GM12878 (cell line): ENCODE data around the gene HNMT.

Experiments
- BHLHE40 ChIP-seq, 2 experiments: fragments of 450-650 bp in 1 of 2; IDR thresholded peaks; 2 replicates each; pipeline ENCODE4 v1.6.1; 2011 to 2017; ENCODE audit warnings: low read depth in 2 of 2, borderline replicate concordance in 1 of 2, improper control_type of control experiment in 1 of 2, low read length in 1 of 2, mild to moderate bottlenecking in 1 of 2
- CREM ChIP-seq: IDR thresholded peaks from 2 replicates; pipeline ENCODE4 v1.6.1; 2014; ENCODE audit warnings: antibody characterized with exemption, low read depth
- EGR1 ChIP-seq, 2 experiments: IDR thresholded peaks; 1 replicate in 1 of 2; 2 replicates in 1 of 2; pipeline ENCODE4 v1.6.1; 2011 to 2012; ENCODE audit warnings: low read depth in 2 of 2, low read length in 2 of 2, borderline replicate concordance in 1 of 2, mild to moderate bottlenecking in 1 of 2, moderate library complexity in 1 of 2
- RAD21 ChIP-seq: IDR thresholded peaks from 2 replicates; pipeline ENCODE4 v1.6.1; 2011; ENCODE audit warnings: mild to moderate bottlenecking, low read depth, low read length, moderate library complexity; ENCODE audit not compliant: insufficient read depth
- YY1 ChIP-seq: IDR thresholded peaks from 2 replicates; pipeline ENCODE4 v1.6.1; 2011; ENCODE audit warnings: low read depth, mild to moderate bottlenecking, low read length
- ZNF622 ChIP-seq: fragments of 450-650 bp; IDR thresholded peaks from 2 replicates; pipeline ENCODE4 v1.6.1; 2017; ENCODE audit warnings: mild to moderate bottlenecking, inconsistent platforms
- TF ChIP-seq, protein P1 (sequence below): IDR thresholded peaks from 2 replicates; pipeline ENCODE4 v1.6.1; 2011; ENCODE audit warnings: borderline replicate concordance, low read depth, mild to moderate bottlenecking, moderate library complexity, mixed read lengths, low read length; ENCODE audit not compliant: insufficient read depth; ENCODE audit errors: extremely low read length
- TF ChIP-seq, protein P2 (sequence below): fragments of 450-650 bp; IDR thresholded peaks from 2 replicates; pipeline ENCODE4 v1.6.1; 2014; ENCODE audit warnings: mild to moderate bottlenecking
- TF ChIP-seq, protein P3 (sequence below): IDR thresholded peaks from 2 replicates; pipeline ENCODE4 v1.6.1; 2011; ENCODE audit warnings: low read depth, low read length, improper control_type of control experiment, borderline replicate concordance
- TF ChIP-seq, protein P4 (sequence below), 3 experiments: IDR thresholded peaks in 2 of 3; conservative IDR thresholded peaks in 1 of 3; 2 replicates each; pipeline ENCODE4 v1.5.1; 2011; ENCODE audit warnings: low read depth in 3 of 3, low read length in 3 of 3, mild to moderate bottlenecking in 3 of 3, control low read depth in 2 of 3, moderate library complexity in 2 of 3, inconsistent platforms in 1 of 3, mixed read lengths in 1 of 3; ENCODE audit not compliant: control insufficient read depth in 2 of 3, insufficient read depth in 1 of 3; ENCODE audit errors: extremely low read depth in 1 of 3

DNA sequence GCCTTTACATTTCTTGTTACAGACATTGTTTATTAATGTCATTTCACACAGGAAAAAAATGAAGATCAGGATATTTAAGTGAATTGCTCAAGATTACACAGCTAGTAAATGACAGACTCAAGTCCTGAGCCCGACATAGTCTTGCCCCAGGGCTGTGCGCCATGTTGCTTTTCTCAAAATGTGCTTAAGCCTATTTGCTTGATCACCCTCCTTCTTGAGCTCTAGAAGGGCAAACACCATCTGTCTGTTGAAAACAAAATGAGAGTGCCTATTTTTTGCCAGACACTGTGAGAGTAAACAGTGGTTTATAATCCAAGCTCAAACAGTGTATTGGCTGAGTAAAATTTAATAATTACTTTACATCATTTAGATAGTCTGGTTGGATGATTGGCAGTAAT is 34.8 kb upstream of the HNMT start:
- TF ChIP-seq, protein P1, sequence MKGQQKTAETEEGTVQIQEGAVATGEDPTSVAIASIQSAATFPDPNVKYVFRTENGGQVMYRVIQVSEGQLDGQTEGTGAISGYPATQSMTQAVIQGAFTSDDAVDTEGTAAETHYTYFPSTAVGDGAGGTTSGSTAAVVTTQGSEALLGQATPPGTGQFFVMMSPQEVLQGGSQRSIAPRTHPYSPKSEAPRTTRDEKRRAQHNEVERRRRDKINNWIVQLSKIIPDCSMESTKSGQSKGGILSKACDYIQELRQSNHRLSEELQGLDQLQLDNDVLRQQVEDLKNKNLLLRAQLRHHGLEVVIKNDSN, result no peak
- no peak for TF ChIP-seq CREM
- no peak for TF ChIP-seq BHLHE40 (IDR thresholded peaks at IDR 0.05; ENCODE audit: borderline replicate concordance in 1 of 2, low read depth in 2 of 2, low read length in 1 of 2)
- TF ChIP-seq, protein P2, sequence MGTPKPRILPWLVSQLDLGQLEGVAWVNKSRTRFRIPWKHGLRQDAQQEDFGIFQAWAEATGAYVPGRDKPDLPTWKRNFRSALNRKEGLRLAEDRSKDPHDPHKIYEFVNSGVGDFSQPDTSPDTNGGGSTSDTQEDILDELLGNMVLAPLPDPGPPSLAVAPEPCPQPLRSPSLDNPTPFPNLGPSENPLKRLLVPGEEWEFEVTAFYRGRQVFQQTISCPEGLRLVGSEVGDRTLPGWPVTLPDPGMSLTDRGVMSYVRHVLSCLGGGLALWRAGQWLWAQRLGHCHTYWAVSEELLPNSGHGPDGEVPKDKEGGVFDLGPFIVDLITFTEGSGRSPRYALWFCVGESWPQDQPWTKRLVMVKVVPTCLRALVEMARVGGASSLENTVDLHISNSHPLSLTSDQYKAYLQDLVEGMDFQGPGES, result no peak
- TF ChIP-seq RAD21, result no peak
- no peak for TF ChIP-seq ZNF622
- TF ChIP-seq EGR1 (IDR thresholded peaks at IDR 0.05; ENCODE audit: borderline replicate concordance in 1 of 2, low read depth in 2 of 2, low read length in 2 of 2), result no peak
- TF ChIP-seq, protein P3, sequence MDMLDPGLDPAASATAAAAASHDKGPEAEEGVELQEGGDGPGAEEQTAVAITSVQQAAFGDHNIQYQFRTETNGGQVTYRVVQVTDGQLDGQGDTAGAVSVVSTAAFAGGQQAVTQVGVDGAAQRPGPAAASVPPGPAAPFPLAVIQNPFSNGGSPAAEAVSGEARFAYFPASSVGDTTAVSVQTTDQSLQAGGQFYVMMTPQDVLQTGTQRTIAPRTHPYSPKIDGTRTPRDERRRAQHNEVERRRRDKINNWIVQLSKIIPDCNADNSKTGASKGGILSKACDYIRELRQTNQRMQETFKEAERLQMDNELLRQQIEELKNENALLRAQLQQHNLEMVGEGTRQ, result no peak
- TF ChIP-seq, protein P4, sequence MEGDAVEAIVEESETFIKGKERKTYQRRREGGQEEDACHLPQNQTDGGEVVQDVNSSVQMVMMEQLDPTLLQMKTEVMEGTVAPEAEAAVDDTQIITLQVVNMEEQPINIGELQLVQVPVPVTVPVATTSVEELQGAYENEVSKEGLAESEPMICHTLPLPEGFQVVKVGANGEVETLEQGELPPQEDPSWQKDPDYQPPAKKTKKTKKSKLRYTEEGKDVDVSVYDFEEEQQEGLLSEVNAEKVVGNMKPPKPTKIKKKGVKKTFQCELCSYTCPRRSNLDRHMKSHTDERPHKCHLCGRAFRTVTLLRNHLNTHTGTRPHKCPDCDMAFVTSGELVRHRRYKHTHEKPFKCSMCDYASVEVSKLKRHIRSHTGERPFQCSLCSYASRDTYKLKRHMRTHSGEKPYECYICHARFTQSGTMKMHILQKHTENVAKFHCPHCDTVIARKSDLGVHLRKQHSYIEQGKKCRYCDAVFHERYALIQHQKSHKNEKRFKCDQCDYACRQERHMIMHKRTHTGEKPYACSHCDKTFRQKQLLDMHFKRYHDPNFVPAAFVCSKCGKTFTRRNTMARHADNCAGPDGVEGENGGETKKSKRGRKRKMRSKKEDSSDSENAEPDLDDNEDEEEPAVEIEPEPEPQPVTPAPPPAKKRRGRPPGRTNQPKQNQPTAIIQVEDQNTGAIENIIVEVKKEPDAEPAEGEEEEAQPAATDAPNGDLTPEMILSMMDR (IDR thresholded peaks at IDR 0.05 in 2 of 3, conservative IDR thresholded peaks at IDR 0.05 in 1 of 3; ENCODE audit: control insufficient read depth in 2 of 3, extremely low read depth in 1 of 3, insufficient read depth in 1 of 3, low read depth in 3 of 3, low read length in 3 of 3), result no peak
- no peak for TF ChIP-seq YY1
